Stimulated activated naive B cell treated with anti-CD40 and anti-IgM and Interleukin-4, amounts not matched to agents 10 μg/mL and 1 μg/mL and 100 μg/mL, for 72 hours (primary cell): ENCODE measurements around the gene CUEDC2.
A peak's percentile ranks its signal among the peaks of the same experiment; 100 is the strongest.

Experiments used
- ATAC-seq, 2 donors: fragments of 150-1000 bp; cut with Tn5 transposase; replicated peaks; 2 replicates each; pipeline ENCODE4 v1.10.0; 2021; ENCODE audit warnings: moderate library complexity in 1 of 2
- DNase-seq: peaks from one replicate; pipeline ENCODE4 v3.0.0; 2021
- H3K27ac Mint-ChIP-seq: one replicate; pipeline ENCODE4 v1.8.0; 2022; ENCODE audit warnings: mild to moderate bottlenecking, mixed read lengths
- H3K27me3 Mint-ChIP-seq, 2 donors: one replicate each; pipeline ENCODE4 v1.8.0; 2022; ENCODE audit warnings: mixed read lengths in 2 of 2
- H3K36me3 Mint-ChIP-seq, 2 donors: one replicate each; pipeline ENCODE4 v1.8.0; 2022; ENCODE audit warnings: mixed read lengths in 2 of 2, mild to moderate bottlenecking in 1 of 2
- H3K4me1 Mint-ChIP-seq, 2 donors: one replicate each; pipeline ENCODE4 v1.8.0; 2022; ENCODE audit warnings: mixed read lengths in 2 of 2, mild to moderate bottlenecking in 1 of 2
- H3K4me3 Mint-ChIP-seq, 2 donors: one replicate each; pipeline ENCODE4 v1.8.0; 2022; ENCODE audit warnings: mild to moderate bottlenecking in 2 of 2, mixed read lengths in 2 of 2, moderate library complexity in 1 of 2
- H3K9me3 Mint-ChIP-seq, 2 donors: one replicate each; pipeline ENCODE4 v1.8.0; 2022; ENCODE audit warnings: mixed read lengths in 2 of 2, mild to moderate bottlenecking in 1 of 2

CUEDC2 gene

DNA sequence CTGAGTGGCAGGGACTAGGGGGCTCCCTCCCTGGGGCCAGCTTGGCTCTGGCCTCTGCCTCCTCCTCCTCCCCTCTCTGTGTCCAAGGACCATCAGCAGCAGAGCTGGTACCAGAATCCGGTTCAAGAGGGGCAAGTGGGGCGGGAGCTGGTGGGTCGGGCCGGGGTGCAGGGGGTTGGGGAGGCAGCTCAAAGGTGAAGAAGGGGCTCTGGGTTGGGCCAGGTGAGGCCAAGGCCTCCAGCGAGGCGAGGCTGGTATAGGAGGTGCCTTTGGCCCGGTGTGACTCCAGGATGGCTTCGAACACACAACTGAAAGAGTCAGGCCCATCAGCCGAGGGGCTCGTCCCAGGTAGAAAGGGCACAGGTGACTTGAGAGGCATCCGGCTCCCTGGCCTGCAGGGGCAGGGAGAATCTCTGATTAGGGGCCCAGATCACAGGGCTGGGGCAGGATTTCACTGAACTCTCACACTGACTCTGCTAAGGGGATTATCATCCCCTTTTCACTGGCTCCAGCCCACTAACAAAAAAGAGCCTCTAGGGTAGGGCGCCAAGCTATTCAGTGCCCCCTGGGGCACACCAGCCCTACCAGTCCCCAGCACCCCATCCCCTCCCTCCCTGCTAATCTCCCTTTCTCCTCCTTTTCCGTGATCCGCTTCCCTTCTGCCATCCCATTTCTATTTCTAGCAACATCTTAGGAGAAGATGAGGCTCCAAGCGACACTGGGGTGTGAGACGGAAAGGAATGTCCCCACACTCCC, 18.4 kb downstream of the CUEDC2 start:
- H3K27me3 Mint-ChIP-seq = peaks cover 74 to 85% of the 10 kb centered on the region in 2 donors

DNA sequence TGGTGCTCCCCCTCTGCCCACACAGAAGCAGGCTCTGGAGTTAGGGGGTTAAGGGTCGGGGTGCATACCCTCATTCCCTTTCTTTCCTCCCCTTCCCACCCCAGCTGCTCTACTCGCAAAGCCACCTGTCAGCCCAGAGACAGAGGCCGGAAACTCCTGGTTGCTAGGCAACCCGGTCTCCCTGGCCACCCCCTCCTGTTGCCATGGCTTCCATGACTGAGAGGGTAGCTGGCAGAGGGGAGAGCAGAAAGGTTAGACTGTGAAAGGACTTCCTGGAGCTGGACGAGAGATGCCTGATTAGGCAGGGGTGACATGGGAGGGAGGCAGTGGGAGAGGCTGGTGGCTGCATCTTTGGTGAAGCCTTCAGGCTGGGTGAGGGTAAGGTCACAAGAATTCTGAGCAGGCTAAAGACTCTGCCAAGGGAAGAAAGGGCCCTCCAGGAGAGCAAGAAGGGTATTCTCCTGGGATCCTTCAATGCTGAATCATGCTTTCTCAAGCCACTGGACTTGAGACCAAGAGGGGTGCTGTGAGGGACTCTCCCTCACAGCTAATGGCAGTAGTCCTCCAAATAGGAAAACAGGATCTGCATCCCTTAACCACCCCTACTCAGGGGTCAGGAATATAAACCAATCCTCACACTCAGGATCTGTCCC, 19.2 kb downstream of the CUEDC2 start:
- peaks cover 27 to 47% of the 10 kb centered on the region in 2 donors for H3K4me1 Mint-ChIP-seq
- peaks cover 74 to 85% of the 10 kb centered on the region in 2 donors for H3K27me3 Mint-ChIP-seq
- no peak overlapping the region for H3K4me3 Mint-ChIP-seq
- H3K36me3 Mint-ChIP-seq = no peaks in the 10 kb centered on the region
- H3K9me3 Mint-ChIP-seq = no peaks in the 10 kb centered on the region
- peak; percentile 38 to 41 for ATAC-seq
- H3K27ac Mint-ChIP-seq = no peak overlapping the region
- DNase-seq = no peak

More for the DNA sequence above, 18.4 kb downstream of the CUEDC2 start:
- no peak for DNase-seq
- H3K4me1 Mint-ChIP-seq = peaks cover 26 to 43% of the 10 kb centered on the region in 2 donors
- ATAC-seq = no peak
- H3K36me3 Mint-ChIP-seq = no peaks in the 10 kb centered on the region
- H3K4me3 Mint-ChIP-seq = no peak overlapping the region
- H3K27ac Mint-ChIP-seq = no peak overlapping the region
- H3K9me3 Mint-ChIP-seq = no peaks in the 10 kb centered on the region

- no peak for ATAC-seq
- Mint-ChIP-seq H3K9me3 (no peaks in the 10 kb centered on the region), H3K4me1 (peaks cover 32 to 45% of the 10 kb centered on the region in 2 donors), H3K27me3 (peaks cover 72 to 85% of the 10 kb centered on the region in 2 donors), H3K4me3 (no peak overlapping the region), H3K27ac (no peak overlapping the region), H3K36me3 (no peaks in the 10 kb centered on the region)
- no peak for DNase-seq
These were observed 20.1 kb downstream of the CUEDC2 start for GRCh38 chr10:102412293-102412692.

GRCh38 chr10:102411341-102412255, 20.8 kb downstream of the CUEDC2 start:
- no peak for ATAC-seq
- H3K27me3 Mint-ChIP-seq = peaks cover 65 to 85% of the 10 kb centered on the region in 2 donors
- peak overlapping the region; percentile 66 to 76 for H3K4me3 Mint-ChIP-seq
- H3K27ac Mint-ChIP-seq = no peak overlapping the region
- H3K36me3 Mint-ChIP-seq = no peaks in the 10 kb centered on the region
- H3K9me3 Mint-ChIP-seq = no peaks in the 10 kb centered on the region
- DNase-seq = no peak
- H3K4me1 Mint-ChIP-seq = peaks cover 34 to 47% of the 10 kb centered on the region in 2 donors

DNA sequence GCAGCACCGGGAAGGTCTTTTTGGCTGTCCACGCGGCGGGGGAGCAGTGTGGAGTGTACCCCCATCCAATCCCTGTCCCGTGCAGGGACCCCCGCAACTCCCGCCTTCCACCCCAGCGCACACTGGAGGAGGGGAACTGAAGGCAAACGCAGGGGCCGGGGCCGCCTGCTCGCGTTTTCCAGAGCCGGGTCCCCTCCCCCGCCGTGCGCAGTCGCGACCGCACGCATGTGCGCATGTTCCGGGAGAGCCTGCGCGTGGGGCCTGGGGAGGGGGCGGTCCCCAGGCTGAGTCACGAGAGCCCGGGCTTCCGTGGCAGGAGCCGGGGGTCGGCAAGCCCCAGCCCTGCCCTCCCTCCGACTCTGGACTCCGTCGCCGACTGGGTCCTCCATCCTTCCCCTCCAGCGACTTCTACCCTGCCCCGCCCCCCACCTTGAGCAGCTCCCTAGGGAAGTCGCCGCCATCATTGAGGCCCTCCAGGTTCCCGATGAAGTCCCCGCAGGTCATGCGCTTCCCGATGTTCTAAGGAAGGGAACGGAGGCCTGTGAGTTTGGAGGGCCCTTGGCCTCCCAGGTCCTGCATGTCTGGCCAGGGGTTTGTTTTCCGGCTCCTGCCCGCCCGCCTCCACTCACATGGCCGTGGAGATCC, 21.8 kb downstream of the CUEDC2 start:
- Mint-ChIP-seq H3K4me1 (peaks cover 37 to 56% of the 10 kb centered on the region in 2 donors), H3K36me3 (peaks cover 2% of the 10 kb centered on the region in 2 donors), H3K9me3 (no peaks in the 10 kb centered on the region), H3K27me3 (peaks cover 54 to 74% of the 10 kb centered on the region in 2 donors), H3K4me3 (peak overlapping the region; percentile 66 to 83), H3K27ac (no peak overlapping the region)
- no peak for DNase-seq
- no peak for ATAC-seq

DNA sequence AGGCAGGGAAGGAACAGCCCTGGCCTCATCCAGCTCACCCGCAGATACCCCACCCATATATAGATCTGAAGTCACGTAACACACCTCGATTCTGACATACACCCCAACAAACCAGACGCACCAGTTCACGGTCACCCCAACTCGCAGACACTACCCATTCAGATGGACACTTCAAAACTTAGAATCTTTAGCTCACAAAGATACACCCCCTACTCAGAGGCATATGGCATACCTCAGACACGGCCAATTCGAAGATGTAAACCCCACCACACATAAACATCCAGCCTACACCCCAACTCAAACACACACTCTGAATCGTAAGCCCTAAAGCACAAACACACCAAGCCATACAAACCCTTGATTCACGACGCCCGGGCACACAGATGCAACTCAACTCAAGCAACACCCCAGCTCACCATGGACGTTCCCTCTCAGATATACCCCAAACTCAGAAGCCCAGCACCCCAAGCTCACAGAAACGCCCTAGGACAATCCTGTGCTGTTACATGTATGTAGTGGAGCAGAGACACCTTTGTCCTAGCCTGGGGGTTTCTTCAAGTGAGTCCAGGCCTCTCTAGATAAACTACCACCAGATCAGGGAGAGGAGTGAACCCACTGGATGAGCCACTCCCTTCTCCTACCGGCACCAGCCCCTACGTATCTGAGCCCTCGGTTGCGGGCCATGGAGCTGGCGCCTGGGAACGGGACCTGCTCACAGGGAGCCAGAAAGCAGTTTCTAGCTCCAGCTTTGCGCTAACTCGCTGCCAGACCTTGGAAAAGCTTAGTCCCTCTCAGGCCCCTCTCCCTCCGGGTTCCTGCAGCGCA, 22.6 kb downstream of the CUEDC2 start:
- Mint-ChIP-seq H3K4me1 (peaks cover 37 to 61% of the 10 kb centered on the region in 2 donors), H3K4me3 (peak overlapping the region; percentile 66 to 83), H3K36me3 (peaks cover 3 to 7% of the 10 kb centered on the region in 2 donors), H3K9me3 (no peaks in the 10 kb centered on the region), H3K27ac (peak overlapping the region; percentile 60), H3K27me3 (peaks cover 49 to 70% of the 10 kb centered on the region in 2 donors)
- DNase-seq (no peak), ATAC-seq (no peak)

- no peaks in the 10 kb centered on the region for H3K9me3 Mint-ChIP-seq
- H3K4me1 Mint-ChIP-seq = peaks cover 37 to 60% of the 10 kb centered on the region in 2 donors
- peaks cover 41 to 62% of the 10 kb centered on the region in 2 donors for H3K27me3 Mint-ChIP-seq
- DNase-seq (peak; percentile 53), ATAC-seq (peak; percentile 49 to 58)
- H3K4me3 Mint-ChIP-seq = peak overlapping the region; percentile 66 to 83
- peaks cover 6 to 14% of the 10 kb centered on the region in 2 donors for H3K36me3 Mint-ChIP-seq
- H3K27ac Mint-ChIP-seq = peak overlapping the region; percentile 82
These were observed 23.4 kb downstream of the CUEDC2 start for GRCh38 chr10:102408728-102409603.

DNA sequence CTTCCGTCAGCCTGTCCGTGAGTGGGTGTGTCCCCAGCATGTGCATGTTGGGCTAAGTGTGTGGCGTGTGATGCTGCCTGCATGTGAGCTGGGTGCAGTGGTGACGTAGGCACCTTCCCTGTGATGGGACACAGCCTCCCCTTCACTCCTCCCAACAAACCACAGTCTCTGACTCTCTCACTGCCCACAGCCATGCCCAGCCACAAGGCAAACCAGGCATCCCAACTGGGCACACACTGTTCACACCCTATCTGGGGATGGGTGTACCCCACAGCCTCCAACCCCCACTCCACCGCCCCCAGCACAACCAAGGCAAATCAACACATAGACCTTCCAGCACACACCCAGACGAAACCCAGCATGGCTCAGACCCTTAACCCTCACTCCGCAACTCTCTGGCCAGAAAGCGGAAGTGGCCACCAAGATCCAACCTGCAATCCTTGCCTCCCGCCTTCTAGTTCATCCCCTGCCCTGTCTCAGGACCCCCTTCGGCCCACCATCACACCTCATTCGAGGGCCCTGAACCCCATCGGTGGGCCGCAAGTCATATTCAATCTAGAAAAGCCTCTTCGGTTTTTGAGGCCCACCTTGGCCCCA, 24.1 kb downstream of the CUEDC2 start:
- Mint-ChIP-seq H3K9me3 (no peaks in the 10 kb centered on the region), H3K27ac (peak overlapping the region; percentile 82), H3K4me1 (peaks cover 40 to 66% of the 10 kb centered on the region in 2 donors), H3K27me3 (peaks cover 40 to 57% of the 10 kb centered on the region in 2 donors), H3K4me3 (peak overlapping the region; percentile 54 to 67), H3K36me3 (peaks cover 6 to 18% of the 10 kb centered on the region in 2 donors)
- ATAC-seq = peak in 1 of 2 donors; percentile 8
- peak; percentile 5 for DNase-seq

- Mint-ChIP-seq H3K36me3 (peaks cover 6 to 19% of the 10 kb centered on the region in 2 donors), H3K4me1 (peaks cover 35 to 63% of the 10 kb centered on the region in 2 donors), H3K9me3 (no peaks in the 10 kb centered on the region), H3K27ac (peak overlapping the region; percentile 80), H3K4me3 (peak overlapping the region; percentile 18 to 67), H3K27me3 (peaks cover 37 to 51% of the 10 kb centered on the region in 2 donors)
- DNase-seq (no peak), ATAC-seq (no peak)
These were observed 24.8 kb downstream of the CUEDC2 start for GRCh38 chr10:102407425-102408130.

DNA sequence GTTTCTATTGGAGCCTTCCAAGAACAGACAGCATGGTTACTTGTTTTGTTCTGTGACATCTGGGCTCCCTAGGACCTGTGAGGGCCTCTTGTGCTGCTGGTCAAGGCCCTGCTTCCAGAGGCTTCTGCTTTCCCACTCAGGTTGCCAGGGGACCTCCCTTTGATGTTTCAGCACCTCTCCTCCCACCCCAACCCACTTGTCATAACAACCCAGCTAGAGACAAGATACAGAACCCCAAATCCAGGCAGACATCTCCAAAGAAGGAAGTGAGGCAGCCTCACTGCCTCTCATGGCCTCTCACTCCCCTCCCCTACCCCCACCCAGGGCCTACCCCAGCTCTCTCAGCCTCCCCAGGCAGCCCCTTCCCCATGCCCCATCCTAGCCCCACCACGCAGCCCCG, 25.6 kb downstream of the CUEDC2 start:
- H3K4me3 Mint-ChIP-seq = peak overlapping the region in 1 of 2 donors; percentile 2
- peaks cover 40 to 70% of the 10 kb centered on the region in 2 donors for H3K4me1 Mint-ChIP-seq
- peaks cover 11 to 26% of the 10 kb centered on the region in 2 donors for H3K36me3 Mint-ChIP-seq
- peaks cover 32 to 43% of the 10 kb centered on the region in 2 donors for H3K27me3 Mint-ChIP-seq
- H3K9me3 Mint-ChIP-seq = no peaks in the 10 kb centered on the region
- DNase-seq (no peak), ATAC-seq (peak in 1 of 2 donors; percentile 3)
- H3K27ac Mint-ChIP-seq = peak overlapping the region; percentile 80

DNA sequence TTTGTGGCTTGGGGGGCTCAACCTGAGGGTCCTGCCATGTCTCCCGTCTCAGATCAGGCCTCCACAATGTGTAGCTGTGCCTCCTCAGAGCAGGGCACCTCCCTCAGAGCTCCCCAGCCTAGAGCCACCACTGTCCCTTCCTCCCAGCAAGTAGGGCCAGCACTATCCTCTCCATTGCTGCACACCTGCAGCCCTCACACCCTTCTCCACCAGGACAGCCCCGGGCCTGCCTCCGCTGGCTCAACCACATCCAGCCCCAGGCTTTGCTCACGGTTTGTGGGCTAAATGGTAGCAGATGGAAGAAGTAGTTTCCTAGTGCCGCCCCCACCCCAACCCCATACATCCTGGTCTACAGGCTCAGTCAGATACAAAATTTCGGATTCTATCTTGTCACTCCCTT, 26.7 kb downstream of the CUEDC2 start:
- DNase-seq = no peak
- peak overlapping the region; percentile 4 to 15 for H3K4me3 Mint-ChIP-seq
- H3K9me3 Mint-ChIP-seq = no peaks in the 10 kb centered on the region

More for the DNA sequence above, 26.7 kb downstream of the CUEDC2 start:
- peaks cover 21 to 31% of the 10 kb centered on the region in 2 donors for H3K27me3 Mint-ChIP-seq
- peaks cover 33 to 72% of the 10 kb centered on the region in 2 donors for H3K4me1 Mint-ChIP-seq
- peak overlapping the region; percentile 86 for H3K27ac Mint-ChIP-seq
- no peak for ATAC-seq
- peaks cover 13 to 35% of the 10 kb centered on the region in 2 donors for H3K36me3 Mint-ChIP-seq
